Renal pelvis (tissue), 12 donors: ENCODE measurements around the gene C19orf85. TPM values are rescaled to one million over a fixed set of nuclear protein-coding genes. Genes with fewer than 3 reads are reported as not detected.
"Not testable (repeated sequence)": the region's sequence is repeated elsewhere in the genome, so short reads cannot be mapped to it uniquely, and the experiment has no call there.

Source experiments
- DNase-seq: peaks from one replicate; pipeline ENCODE4 v3.0.0-alpha.2; 2013
- long read RNA-seq, 16 experiments: transcript quantifications; one replicate each; lab custom pipeline, GENCODE V29; 2026
- polyA plus RNA-seq, 3 donors: library from polyadenylated mRNA; unstranded; fragments of 120-200 nt; gene quantifications; one replicate each; pipeline ENCODE4 v1.2.1, GENCODE V29; 2013; ENCODE audit not compliant: insufficient read length in 3 of 3

The C19orf85 gene
- polyA plus RNA-seq, result not detected
- long read RNA-seq, donor 1, result 0 reads
- long read RNA-seq, donor 2, result 0 reads
- long read RNA-seq, donor 3, result 0 reads
- long read RNA-seq, donor 4, result 0 reads
- long read RNA-seq, donor 5, result 0 reads
- long read RNA-seq, donor 6, result 0 reads
- long read RNA-seq, donor 7, result 0 reads
- long read RNA-seq, donor 8, result 0 reads
- long read RNA-seq, donor 9, result 0 reads
- long read RNA-seq, donor 10, result 0 reads
- long read RNA-seq, donor 11, result 0 reads
- long read RNA-seq, donor 12, result 0 reads
- long read RNA-seq, donor 13, result 0 reads
- long read RNA-seq, donor 14, result 0 reads
- long read RNA-seq, donor 15, partial matches to known transcripts, result 0 of 1 reads
- long read RNA-seq, donor 15, other reads (novel, unspliced or antisense), result 0 of 1 reads
- long read RNA-seq, donor 16, result 0 reads

DNA sequence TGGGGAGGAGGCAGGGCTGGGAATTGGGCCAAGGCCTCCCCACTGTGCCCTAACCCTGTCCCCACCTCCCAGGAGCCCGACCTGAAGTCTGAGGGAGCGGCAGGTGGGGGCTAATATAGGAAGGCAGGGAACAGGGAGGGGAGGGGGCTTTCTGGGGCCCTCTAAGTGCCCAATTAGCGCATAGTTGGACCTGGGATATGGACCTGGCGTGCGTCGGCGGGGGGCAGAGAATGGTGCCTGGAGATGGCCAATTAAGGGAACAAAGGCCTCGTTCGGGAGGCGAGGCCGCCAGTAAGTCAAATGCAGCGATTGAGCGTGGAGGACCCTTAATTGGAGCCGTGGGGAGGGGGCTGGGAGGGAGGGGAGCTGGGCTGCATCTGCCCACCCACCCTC, at the start of gene C19orf85:
C19orf85 (minus strand) TSS at position 90 of the 393 bp plus-strand sequence. CDS start 197 bp downstream, outside the sequence.
- DNase-seq, result no peak

DNA sequence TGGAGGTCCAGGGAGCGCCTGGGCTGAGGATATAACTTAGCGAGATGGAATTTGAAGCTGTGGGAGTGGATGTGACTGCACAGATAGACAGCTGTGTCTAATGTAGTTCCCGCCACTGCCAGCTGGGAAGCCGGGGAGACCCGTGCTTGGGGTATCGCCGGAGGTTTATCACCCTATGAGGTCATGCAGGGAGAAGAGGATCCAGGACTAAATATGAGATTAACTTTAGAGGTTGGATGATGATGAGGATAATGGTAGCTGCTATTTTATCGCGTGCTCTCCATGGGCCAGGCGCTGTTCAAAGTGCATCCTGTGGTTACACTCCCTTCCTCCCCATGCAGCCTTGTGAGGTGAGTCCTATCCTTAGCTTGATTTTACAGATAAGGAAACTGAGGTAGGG, 43.6 kb upstream of the C19orf85 start:
- no peak for DNase-seq

DNA sequence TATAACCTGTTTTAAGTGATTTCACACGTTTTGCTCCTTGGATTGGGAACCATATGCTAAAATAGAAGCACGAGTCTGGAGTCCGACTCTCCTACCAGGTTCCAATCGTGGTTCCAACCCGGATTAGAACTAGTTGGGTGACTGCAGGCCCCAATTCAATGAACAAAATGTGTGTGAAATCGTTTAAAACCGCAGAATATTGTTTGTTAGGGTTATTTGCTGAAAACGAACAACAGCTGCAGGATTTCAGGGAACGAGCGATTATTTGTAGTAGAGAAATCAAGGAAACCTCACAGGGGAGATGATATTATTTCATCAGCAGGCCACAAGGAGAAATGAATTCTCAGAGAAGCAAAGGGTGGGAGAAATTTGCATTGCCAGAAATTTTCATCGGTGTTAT, 40.4 kb upstream of the C19orf85 start:
- DNase-seq, result no peak

DNA sequence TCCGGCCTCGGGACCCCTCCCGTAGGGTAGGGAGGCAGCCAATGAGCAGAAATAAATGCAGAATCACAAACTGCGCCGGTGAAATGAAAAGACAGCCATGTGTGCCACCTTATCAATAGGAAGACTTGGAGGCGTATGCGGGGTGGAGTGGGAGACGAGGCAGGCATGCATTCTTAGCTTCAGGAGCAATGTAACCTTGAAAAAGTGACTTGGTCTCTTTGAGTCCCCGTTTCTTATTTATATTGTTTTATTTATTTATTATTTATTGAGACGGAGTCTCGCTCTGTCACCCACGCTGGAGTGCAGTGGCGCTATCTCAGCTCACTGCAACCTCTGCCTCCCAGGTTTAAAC, 39.7 kb upstream of the C19orf85 start:
- no peak for DNase-seq

DNA sequence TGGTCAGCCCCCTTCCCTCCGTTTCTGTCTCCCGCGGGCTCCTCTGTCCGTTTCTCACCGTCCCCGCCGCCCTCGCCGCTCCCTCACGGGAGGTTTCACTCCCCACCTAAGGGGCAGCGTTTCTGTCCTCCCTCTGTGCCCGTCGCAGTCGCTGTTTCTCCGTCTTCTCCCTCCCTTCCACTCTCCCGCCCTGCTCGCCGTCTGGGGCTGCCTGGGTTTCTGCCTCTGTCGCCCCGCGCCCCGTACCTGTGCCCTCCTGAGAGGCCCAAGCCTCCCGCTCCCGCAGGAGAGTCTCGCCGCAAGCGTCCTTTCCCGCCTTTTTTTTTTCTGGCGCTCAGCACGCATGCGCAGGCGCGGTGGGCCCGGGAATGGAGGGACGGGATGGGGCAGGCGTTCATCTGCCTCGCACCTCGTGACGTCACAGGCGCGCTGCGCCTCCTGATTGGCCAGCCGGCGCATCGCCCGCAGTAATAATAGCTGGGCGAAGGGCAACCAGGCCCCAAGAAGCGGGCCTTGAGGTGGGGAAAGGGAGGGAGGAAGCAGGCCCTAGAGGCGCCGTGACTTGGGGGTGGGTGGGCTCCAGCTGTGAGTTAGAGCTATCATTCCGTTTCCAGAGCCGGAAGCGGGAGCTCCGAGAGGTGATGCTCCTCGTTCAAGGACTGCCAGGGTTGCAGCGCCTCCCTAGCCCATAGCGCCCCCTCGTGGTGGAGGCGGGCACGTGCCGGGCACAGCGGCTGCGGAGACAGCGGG, 39.1 kb upstream of the C19orf85 start:
- peak; percentile 89 for DNase-seq

DNA sequence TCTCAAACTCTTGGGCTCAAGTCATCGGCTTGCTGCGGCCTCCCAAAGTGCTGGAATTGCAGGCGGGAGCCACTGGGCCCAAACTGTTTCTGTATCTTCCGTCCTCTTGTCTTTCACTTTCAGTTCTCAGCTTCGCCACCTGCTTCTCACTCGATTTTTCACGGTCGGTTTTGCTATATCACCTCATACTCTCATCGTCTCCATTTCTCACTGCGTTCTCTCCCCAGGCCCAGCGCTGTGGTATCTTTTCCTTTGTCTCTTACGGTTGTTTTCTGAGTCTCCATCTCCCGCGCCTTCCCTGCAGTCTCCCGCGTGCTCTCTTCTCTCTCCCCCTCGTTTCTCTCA, 38.6 kb upstream of the C19orf85 start:
- no peak for DNase-seq

DNA sequence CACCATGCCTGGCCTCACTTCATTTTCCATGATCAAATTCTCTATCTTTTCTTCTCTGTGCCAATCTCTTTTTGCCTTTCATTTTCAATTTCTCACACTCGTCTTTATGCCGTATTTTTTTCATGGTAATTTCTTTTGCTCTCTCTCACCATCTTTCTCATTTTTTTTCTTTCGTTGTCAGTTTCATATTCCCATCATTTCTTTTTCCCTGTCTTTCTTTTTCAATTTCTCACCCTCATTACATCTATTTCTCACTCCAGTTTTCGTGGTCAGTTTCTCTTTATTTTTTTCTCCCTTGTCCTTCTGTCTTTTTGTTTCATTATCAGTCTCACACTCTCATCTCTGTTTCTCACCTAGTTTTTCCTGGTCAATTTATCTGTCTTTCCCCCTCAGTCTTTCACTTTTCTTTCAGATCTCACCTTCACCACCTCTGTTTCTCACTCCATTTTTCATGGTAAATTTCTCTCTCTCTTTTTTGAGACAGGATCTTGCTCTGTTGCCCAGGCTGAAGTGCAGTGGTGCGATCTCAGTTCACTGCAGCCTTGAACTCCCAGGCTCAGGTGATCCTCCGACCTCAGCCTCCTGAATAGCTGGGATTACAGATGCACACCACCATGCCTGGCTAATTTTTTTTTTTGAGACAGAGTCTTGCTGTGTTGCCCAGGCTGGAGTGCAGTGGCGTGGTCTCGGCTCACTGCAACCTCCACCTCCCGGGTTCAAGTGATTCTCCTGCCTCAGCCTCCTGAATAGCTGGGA, 37.8 kb upstream of the C19orf85 start:
- DNase-seq, result no peak

DNA sequence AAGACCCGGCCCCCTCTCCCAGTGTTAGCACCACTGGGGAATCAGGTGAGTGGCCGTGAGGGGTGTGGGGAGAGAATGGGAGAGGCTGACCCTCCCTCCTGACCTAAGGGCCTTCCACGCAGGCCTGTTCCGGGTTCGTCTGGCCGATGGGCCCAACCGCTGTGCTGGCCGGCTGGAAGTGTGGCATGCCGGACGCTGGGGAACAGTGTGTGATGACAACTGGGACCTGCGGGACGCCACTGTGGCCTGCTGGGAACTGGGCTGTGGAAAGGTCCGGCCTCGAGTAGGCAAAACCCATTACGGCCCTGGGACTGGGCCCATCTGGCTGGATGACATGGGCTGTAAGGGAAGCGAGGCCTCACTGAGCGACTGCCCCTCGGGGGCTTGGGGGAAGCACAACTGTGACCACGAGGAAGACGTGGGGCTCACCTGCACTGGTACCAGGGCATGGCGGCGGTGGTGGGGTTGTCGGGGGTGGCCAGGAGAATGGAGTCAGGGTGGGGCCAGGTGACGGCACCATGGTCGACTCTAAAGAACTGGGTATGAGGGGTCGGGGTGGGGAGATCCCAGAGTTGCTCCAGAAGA, 35.9 kb upstream of the C19orf85 start:
- DNase-seq, result no peak

DNA sequence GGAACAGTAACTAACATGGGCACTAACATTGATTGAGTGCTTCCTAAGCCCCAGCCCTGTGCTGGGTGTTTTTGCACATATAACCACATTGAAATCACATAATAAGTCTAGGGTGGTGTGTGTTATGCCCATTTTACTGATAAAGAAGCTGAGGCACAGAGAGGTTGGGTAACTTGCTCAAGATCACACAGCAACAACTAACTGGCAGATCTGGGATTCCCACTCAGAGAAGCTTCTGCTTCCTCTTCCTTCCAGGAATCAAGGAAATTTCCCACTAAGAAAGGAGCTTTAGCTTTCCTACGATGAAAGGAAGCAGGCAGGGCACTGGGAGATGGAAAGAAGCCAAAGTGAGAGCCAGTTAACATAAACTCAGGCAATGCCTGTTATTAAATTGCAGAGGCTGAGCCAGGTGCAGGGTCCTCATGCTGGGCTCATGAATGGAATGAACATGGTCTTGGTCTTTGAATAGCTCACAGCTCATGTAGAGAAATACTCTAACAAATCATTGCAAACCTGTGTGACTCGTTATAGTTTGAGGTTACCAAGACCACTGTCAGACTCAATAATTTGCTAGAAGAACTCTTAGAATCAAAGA, 33.8 kb upstream of the C19orf85 start:
- no peak for DNase-seq

DNA sequence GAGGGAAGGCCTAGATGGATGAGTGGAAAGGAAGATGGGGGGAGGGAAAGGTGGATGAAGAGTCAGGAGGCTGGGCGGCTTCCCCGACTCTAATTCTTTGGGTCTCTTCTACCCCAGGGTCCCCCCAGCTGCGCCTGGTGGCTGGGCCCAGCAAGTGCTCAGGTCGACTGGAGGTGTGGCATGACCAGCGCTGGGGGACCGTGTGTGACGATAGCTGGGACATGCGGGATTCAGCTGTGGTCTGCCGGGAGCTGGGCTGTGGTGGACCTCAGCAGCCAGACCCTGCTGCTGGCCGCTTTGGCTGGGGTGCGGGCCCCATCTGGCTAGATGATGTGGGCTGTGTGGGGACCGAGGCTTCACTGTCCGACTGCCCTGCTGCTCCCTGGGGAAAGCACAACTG, 33.2 kb upstream of the C19orf85 start:
- DNase-seq, result no peak

DNA sequence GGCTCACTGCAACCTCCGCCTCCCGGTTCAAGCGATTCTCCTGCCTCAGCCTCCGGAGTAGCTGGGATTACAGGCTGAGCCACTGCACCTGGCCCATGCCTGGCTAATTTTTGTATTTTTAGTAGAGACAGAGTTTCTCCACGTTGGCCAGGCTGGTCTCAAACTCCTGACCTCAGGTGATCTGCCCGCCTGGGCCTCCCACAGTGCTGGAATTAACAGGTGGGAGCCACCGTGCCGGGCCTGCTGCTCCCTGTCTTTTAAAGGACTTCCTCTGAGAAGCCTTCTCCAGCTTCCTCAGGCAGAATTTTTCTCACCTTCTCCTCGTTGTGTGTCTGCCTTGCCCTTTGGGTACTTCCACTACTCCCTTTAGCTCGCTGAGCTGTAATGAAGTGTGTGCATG, 32.3 kb upstream of the C19orf85 start:
- not testable (repeated sequence) for DNase-seq

DNA sequence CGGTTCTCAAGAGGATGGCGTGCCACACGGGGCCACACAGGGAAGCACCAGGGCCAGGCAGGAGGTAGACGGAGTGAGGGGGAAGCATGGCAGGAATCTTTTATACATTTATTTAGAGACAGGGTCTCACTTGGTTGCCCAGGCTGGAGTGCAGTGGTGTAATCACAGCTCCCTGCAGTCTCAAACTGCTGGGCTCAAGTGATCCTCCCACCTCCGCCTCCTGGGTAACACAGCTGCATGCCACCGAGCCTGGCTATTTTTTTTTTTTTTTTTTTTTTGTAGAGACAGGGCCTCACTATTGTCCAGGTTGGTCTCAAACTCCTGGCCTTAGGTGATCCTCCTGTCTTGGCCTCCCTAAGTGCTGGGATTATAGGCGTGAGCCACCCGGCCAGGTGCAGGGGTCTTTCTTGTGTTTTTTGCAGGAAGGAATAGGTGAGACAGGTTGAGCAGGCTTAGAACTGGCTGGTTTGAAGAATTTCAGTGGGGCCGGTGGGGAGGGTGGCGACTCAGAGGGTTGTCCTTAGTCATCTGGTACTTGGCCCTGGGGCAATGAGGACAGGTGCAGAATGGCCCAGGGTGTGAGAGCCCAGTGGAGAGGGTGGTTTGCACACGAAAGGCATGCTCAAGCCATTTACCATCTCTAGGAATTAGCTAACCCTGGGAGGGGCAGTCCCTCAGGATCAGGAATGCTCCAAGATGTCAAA, 31.2 kb upstream of the C19orf85 start:
- no peak for DNase-seq

DNA sequence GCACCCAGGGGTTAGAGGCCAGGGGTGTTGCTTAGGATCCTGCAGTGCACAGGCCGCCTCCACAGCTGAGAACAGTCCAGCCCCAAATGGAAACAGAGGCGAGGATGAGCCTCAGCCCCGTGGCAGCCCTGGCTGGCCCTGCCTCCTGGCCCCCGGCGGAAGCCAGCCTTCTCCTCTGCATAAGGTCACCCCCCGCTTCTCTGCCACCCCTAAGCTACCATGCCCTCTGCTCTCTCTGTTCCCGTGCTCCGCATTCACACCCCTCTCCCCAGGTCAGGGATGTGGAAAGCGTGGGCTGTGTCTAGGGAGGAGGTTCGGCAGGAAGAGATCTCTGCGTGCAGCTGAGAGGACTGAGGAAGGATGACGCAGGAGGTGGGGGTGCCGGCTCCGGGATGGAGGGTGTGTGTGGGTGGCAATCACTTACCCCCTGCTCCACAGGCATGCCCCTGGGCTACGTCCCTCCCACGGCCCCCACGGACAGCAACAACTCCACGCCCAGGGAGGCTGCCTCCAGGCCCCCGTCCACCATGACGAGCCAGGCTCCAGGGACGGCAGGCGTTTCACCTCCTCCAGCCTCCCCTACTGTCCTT, 29.7 kb upstream of the C19orf85 start:
- DNase-seq, result no peak

DNA sequence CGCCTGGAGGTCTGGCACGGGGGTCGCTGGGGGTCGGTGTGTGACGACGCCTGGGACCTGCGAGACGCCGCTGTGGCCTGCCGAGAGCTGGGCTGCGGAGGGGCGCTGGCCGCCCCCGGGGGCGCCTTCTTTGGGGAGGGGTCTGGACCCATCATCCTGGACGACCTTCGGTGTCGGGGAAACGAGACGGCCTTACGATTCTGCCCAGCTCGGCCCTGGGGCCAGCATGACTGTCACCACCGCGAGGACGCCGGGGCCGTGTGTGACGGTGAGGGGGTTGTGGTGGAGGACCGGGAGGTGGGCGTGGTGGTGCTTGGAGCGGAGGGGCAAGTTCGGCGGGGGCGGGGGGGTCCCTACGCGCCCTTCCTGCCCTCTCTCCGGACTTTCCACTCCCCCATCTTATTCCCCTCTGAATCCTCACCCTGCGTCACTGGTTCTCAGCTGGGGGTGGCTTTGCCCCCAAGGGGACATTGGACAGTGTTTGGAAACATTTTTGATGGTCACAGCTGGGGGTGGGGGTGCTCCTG, 29.2 kb upstream of the C19orf85 start:
- DNase-seq, result no peak

DNA sequence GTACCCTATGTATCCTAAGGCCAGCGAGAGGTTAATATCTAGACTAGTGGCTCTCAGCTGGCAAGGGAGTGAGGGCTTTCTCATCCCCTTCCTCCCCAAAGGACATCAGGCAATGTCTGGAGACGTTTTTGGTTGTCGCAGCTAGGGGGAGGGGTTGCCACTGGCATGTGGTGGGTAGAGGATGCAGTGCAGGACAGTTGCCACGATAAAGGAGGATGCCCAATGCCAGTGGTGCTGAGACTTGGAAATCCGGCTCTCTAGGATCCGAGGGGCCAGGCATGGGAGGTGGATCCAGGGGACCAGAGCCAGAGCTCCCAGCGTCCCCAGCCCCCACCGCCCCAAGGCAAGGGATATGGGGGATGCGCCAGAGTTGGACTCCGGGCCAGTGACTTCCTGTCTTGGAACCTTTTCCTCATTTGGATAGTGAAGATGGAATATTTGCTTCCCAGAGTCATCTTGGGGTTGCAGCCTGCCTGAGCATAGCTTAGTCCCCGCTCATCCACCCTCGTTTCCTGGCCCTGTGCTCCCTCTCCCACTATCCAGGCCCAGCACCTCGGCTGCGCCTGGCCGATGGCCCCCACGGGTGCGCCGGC, 28.6 kb upstream of the C19orf85 start:
- DNase-seq, result no peak

DNA sequence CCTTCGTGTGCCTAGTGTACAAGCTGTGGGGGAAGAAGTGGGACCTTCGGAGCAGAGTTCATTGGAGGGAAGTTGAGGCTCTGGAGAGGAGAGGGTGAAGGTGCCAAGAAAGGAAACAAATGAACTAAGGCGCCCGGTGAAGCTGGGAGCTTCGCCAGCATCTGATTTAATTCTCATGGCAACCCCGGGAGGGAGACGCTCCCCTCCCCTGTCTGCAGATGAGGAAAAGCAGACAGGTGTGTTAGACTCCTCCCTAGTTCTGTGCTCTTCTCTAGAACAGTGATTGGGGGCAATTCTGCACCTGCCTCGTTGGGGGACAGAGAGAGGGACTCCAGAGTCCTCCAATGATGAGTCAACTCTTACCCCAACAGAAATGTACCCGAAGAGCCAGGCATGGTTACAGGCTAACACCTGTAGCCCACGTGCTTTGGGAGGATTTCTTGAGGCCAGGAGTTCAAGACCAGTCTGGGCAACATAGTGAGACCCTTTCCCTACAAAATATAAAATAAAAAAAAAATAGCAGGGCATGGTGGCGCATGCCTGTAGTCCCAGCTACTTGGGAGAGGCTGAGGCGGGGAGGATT, 27.9 kb upstream of the C19orf85 start:
- DNase-seq, result no peak

DNA sequence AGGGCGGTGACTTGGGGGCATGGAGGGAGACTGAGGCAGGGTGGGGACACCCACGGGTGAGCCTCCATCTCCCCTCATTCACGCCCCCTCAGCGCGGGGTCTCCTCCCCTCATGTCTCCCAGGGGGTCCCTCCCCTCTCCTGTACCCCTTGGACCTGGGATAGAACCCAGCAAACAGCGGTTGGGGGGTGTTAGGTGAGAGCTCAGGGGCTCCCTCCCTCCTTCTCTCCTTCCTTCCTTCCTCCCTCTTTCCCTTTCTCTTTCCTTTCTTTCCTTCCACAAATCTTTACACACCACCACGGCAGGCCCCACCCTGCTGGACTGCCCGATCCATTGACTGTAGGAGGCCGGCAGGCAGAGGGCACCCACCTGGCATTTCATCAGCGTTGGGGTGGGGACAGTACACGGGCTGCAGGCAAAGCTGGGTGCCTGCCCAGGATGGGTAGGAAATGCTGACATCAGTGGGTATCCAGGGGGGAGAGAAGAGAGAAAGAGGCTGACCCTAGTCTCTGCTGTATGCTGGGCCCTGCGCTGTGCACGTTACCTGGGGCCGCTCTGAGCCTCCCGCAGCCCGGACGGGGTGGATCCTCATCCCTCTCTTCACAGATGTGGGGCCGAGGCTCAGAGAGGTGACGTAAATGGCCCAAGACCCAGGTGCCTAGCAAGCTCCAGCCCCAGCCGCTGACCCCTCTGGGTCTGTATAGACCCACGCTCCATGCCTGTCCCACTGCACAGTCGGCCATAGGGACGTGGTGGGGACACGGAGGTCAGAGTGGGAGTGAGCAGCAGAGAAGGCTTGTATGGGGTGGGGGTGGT, 27.2 kb upstream of the C19orf85 start:
- DNase-seq, result no peak

DNA sequence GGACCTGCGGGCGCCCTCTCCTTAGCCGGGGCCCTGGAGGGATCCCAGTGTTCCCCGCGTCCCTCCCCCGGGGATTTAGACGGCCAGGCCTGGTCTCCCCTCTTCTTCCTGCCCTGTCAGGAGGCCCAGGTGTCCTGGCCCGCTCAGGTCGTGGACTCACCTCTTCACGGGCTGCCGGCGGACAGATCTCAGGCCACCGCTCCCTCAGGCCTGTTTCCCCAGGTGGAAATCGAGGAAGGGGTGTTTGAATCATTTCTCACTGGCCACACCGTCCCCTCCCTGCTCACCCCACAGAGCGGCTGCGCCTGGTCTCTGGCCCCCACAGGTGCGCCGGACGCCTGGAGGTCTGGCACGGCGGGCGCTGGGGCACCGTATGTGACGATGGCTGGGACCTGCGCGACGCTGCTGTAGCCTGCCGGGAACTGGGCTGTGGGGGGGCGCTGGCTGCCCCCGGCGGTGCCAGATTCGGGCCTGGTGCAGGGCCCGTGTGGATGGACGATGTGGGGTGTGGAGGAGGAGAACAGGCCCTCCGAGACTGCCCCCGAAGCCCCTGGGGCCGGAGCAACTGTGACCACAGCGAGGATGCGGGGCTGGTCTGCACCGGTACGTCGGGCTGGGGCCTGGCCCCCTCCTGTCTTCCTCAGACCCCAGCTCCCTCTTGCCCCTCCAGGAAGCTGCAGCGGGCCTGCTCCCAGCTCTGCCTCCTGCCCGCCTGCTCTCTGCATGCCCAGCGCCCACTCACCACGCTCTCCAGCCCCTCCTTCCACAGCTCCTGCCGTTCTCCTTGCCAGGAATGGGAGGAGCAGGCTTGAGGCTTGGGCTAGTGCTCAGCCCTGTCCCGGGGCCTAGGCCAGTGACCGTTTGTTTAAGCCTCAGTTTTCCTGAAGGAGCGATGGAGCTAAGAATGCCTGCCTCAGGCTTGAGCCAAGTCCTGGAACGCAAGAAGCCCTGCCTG, 26.2 kb upstream of the C19orf85 start:
- DNase-seq, result no peak
